GM04503 (cell line): ENCODE measurements around the gene STT3B.

Source experiments
- DNase-seq: peaks from one replicate; pipeline ENCODE4 v3.0.0-alpha.2; 2012; ENCODE audit warnings: low read depth

STT3B gene

GRCh38 chr3:31521468-31521867 lies 11.3 kb upstream of the STT3B start:
- DNase-seq, result no peak

- DNase-seq, result no peak
Measured at GRCh38 chr3:31522152-31522551, 10.6 kb upstream of the STT3B start.

GRCh38 chr3:31523543-31523942 lies 9.2 kb upstream of the STT3B start:
- DNase-seq, result no peak

- DNase-seq, result no peak
Measured at GRCh38 chr3:31525532-31525931, 7.2 kb upstream of the STT3B start.

- DNase-seq, result no peak
Measured at GRCh38 chr3:31529421-31529820, 3.3 kb upstream of the STT3B start.

GRCh38 chr3:31530039-31530959 lies 2.4 kb upstream of the STT3B start:
- DNase-seq, result no peak

GRCh38 chr3:31530960-31531335 lies 1.8 kb upstream of the STT3B start:
- DNase-seq, result no peak

GRCh38 chr3:31531452-31531991 lies 1.2 kb upstream of the STT3B start:
- DNase-seq, result no peak

GRCh38 chr3:31531992-31532586 lies 636 bp upstream of the STT3B start:
- DNase-seq, result peak; percentile 87

GRCh38 chr3:31533169-31534064 lies 692 bp downstream of the STT3B start:
- DNase-seq, result no peak

GRCh38 chr3:31534065-31534425 lies 1.3 kb downstream of the STT3B start:
- no peak for DNase-seq

- no peak for DNase-seq
Measured at GRCh38 chr3:31536497-31536896, 3.8 kb downstream of the STT3B start.

- no peak for DNase-seq
Measured at GRCh38 chr3:31538801-31539200, 6.1 kb downstream of the STT3B start.

GRCh38 chr3:31539275-31539674 lies 6.5 kb downstream of the STT3B start:
- no peak for DNase-seq

GRCh38 chr3:31541089-31541488 lies 8.4 kb downstream of the STT3B start:
- no peak for DNase-seq

- DNase-seq, result no peak
Measured at GRCh38 chr3:31542246-31542645, 9.5 kb downstream of the STT3B start.

- DNase-seq, result no peak
Measured at GRCh38 chr3:31543375-31543774, 10.7 kb downstream of the STT3B start.

- DNase-seq, result no peak
Measured at GRCh38 chr3:31544634-31545033, 11.9 kb downstream of the STT3B start.

GRCh38 chr3:31546162-31546561 lies 13.4 kb downstream of the STT3B start:
- no peak for DNase-seq

GRCh38 chr3:31546725-31547124 lies 14.0 kb downstream of the STT3B start:
- DNase-seq, result no peak

- no peak for DNase-seq
Measured at GRCh38 chr3:31550452-31551251, 17.9 kb downstream of the STT3B start.

GRCh38 chr3:31551646-31552045 lies 18.9 kb downstream of the STT3B start:
- DNase-seq, result no peak
